Panc1 (cell line): ENCODE data around the gene ZNF385C. TPM values are rescaled to one million over a fixed set of nuclear protein-coding genes. Genes with fewer than 3 reads are reported as not detected.

Experiments used
- ATAC-seq: fragments of 200-7000 bp; cut with Tn5 transposase; 2 replicates; pipeline ENCODE4 v1.9.1; 2020; ENCODE audit warnings: mild to moderate bottlenecking, moderate library complexity
- BruUV-seq: library from RNA; stranded (reverse); fragments of 400-500 nt; replicated peaks from 2 replicates; lab custom pipeline; 2021; lab: Mats Ljungman, UMichigan
- CTCF ChIA-PET: fragments of 300-600 bp; sonication (Branson Sonifier 250); formaldehyde crosslinking; loops from one replicate; lab custom pipeline; 2022; ENCODE audit warnings: antibody characterized with exemption; lab: Charles Lee
- POLR2A ChIA-PET: fragments of 300-600 bp; sonication (Branson Sonifier 250); formaldehyde crosslinking; loops from one replicate; lab custom pipeline; 2022; ENCODE audit warnings: antibody characterized with exemption; lab: Charles Lee
- DNase-seq: peaks from one replicate; pipeline ENCODE4 v3.0.0-alpha.2; 2010; ENCODE audit warnings: low read depth, low spot score
- H3K27ac ChIP-seq: 2 replicates; pipeline ENCODE4 v1.5.1; 2011; ENCODE audit warnings: mild to moderate bottlenecking, low read length, inconsistent platforms
- H3K27me3 ChIP-seq: fragments of 200-500 bp; sonication (Bioruptor generic); 2 replicates; pipeline ENCODE4 v1.6.0; 2014; ENCODE audit warnings: low read length, inconsistent platforms; ENCODE audit not compliant: control insufficient read depth, insufficient read depth
- H3K36me3 ChIP-seq: fragments of 200-500 bp; sonication (Bioruptor generic); 2 replicates; pipeline ENCODE4 v1.5.1; 2014; ENCODE audit warnings: inconsistent platforms, mild to moderate bottlenecking, low read length, moderate library complexity; ENCODE audit not compliant: control insufficient read depth, insufficient read depth
- H3K4me1 ChIP-seq: 2 replicates; pipeline ENCODE4 v1.5.1; 2011; ENCODE audit warnings: inconsistent platforms, mild to moderate bottlenecking, low read length, moderate library complexity; ENCODE audit not compliant: control insufficient read depth, insufficient read depth
- H3K4me3 ChIP-seq, 2 experiments: 2 replicates each; pipeline ENCODE4 v1.5.1; 2011 to 2012; ENCODE audit warnings: low read depth in 2 of 2, low read length in 2 of 2, mild to moderate bottlenecking in 2 of 2, inconsistent platforms in 1 of 2, moderate library complexity in 1 of 2
- H3K9me3 ChIP-seq: fragments of 200-500 bp; sonication (Bioruptor generic); 2 replicates; pipeline ENCODE4 v1.5.1; 2014; ENCODE audit warnings: low read depth, mild to moderate bottlenecking, inconsistent platforms, low read length, moderate library complexity; ENCODE audit not compliant: control insufficient read depth, insufficient read depth
- POLR2AphosphoS5 ChIP-seq: IDR thresholded peaks from 2 replicates; pipeline ENCODE4 v1.6.1; 2012; ENCODE audit warnings: mild to moderate bottlenecking, low read depth, low read length, moderate library complexity
- REST ChIP-seq, 2 experiments: IDR thresholded peaks; 2 replicates each; pipeline ENCODE4 v1.6.1; 2011 to 2012; ENCODE audit warnings: low read depth in 2 of 2, control low read depth in 1 of 2, low read length in 1 of 2, mild to moderate bottlenecking in 1 of 2, moderate library complexity in 1 of 2; ENCODE audit not compliant: insufficient read depth in 1 of 2
- SIN3A ChIP-seq: IDR thresholded peaks from 2 replicates; pipeline ENCODE4 v1.6.1; 2012; ENCODE audit warnings: low read depth, mild to moderate bottlenecking, low read length, moderate library complexity, borderline replicate concordance; ENCODE audit not compliant: insufficient read depth
- TCF7L2 ChIP-seq: IDR thresholded peaks from 2 replicates; pipeline ENCODE4 v1.6.1; 2011; ENCODE audit warnings: mild to moderate bottlenecking, low read depth, low read length, inconsistent platforms
- in situ Hi-C: cut with HindIII; loops from 2 replicates; pipeline ENCODE4 v1.10.0; 2016; ENCODE audit warnings: low sequenced_read_pairs, low pct_unique_long_range_greater_than_20kb
- intact Hi-C: fragments of 100-400 bp; cut with micrococcal nuclease; formaldehyde crosslinking; loops from one replicate; pipeline ENCODE4 v1.10.0; 2022; ENCODE audit not compliant: unreplicated experiment
- total RNA-seq: library from RNA; stranded (reverse); gene quantifications from one replicate; pipeline ENCODE4 v1.2.1, GENCODE V29; 2021; ENCODE audit not compliant: unreplicated experiment
- TF ChIP-seq, protein P1 (sequence below): fragments of 450-650 bp; IDR thresholded peaks from 2 replicates; pipeline ENCODE4 v1.5.1; 2017; ENCODE audit warnings: mild to moderate bottlenecking

ZNF385C gene
- total RNA-seq, 1 experiment from 2014 or later: 0.21 TPM

- H3K27ac ChIP-seq: 0 out of 2 replicates have a peak overlapping the region, but pooled peaks have one; percentile 12
- POLR2A ChIA-PET: no interaction called here
- in situ Hi-C loops: no loop called here
- no peaks in the 10 kb centered on the region for H3K36me3 ChIP-seq
- H3K9me3 ChIP-seq: no peaks in the 10 kb centered on the region
- H3K27me3 ChIP-seq: no peaks in the 10 kb centered on the region
- DNase-seq (no peak), ATAC-seq (no peak)
- intact Hi-C loops: no loop called here
- no TSS peak for BruUV-seq
- H3K4me1 ChIP-seq: peaks cover 6% of the 10 kb centered on the region; the same call in 1 of the 2 replicates
- no peak overlapping the region for H3K4me3 ChIP-seq
- CTCF ChIA-PET: no interaction called here
- no peak for TF ChIP-seq TCF7L2
- TF ChIP-seq, protein P1, sequence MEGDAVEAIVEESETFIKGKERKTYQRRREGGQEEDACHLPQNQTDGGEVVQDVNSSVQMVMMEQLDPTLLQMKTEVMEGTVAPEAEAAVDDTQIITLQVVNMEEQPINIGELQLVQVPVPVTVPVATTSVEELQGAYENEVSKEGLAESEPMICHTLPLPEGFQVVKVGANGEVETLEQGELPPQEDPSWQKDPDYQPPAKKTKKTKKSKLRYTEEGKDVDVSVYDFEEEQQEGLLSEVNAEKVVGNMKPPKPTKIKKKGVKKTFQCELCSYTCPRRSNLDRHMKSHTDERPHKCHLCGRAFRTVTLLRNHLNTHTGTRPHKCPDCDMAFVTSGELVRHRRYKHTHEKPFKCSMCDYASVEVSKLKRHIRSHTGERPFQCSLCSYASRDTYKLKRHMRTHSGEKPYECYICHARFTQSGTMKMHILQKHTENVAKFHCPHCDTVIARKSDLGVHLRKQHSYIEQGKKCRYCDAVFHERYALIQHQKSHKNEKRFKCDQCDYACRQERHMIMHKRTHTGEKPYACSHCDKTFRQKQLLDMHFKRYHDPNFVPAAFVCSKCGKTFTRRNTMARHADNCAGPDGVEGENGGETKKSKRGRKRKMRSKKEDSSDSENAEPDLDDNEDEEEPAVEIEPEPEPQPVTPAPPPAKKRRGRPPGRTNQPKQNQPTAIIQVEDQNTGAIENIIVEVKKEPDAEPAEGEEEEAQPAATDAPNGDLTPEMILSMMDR: no peak
- TF ChIP-seq POLR2AphosphoS5: no peak
- no peak for TF ChIP-seq SIN3A
- TF ChIP-seq REST (IDR thresholded peaks at IDR 0.05; ENCODE audit: insufficient read depth in 1 of 2, low read depth in 2 of 2, low read length in 1 of 2): no peak
Measured at GRCh38 chr17:42061646-42062487, 36.4 kb downstream of the ZNF385C start.

GRCh38 chr17:42060231-42060630 is 38.0 kb downstream of the ZNF385C start:
- in situ Hi-C loops (no loop called here), intact Hi-C loops (no loop called here)
- BruUV-seq: no TSS peak
- Histone ChIP-seq H3K9me3 (no peaks in the 10 kb centered on the region), H3K27ac (no peak overlapping the region), H3K36me3 (no peaks in the 10 kb centered on the region), H3K27me3 (no peaks in the 10 kb centered on the region), H3K4me1 (peaks cover 6% of the 10 kb centered on the region; the same call in 1 of the 2 replicates), H3K4me3 (no peak overlapping the region)
- ChIA-PET POLR2A (no interaction called here), CTCF (no interaction called here)
- ATAC-seq (no peak), DNase-seq (no peak)
- no peak for TF ChIP-seq TCF7L2
- no peak for TF ChIP-seq POLR2AphosphoS5
- TF ChIP-seq, protein P1: no peak
